B cell (primary cell): ENCODE measurements around the gene P2RX5. TPM values are rescaled to one million over a fixed set of nuclear protein-coding genes. Genes with fewer than 3 reads are reported as not detected.
"Not testable (repeated sequence)": the region's sequence is repeated elsewhere in the genome, so short reads cannot be mapped to it uniquely, and the experiment has no call there.

Experiments used
- ATAC-seq: fragments of 200-7000 bp; cut with Tn5 transposase; one replicate; pipeline ENCODE4 v1.10.0; 2021; ENCODE audit warnings: low read depth, mild to moderate bottlenecking, moderate number of reproducible peaks, moderate library complexity
- CTCF ChIA-PET: fragments of 350-600 bp; sonication (Branson Sonifier 250); formaldehyde crosslinking; loops from one replicate; lab custom pipeline; 2021; ENCODE audit warnings: antibody characterized with exemption, inconsistent platforms; lab: Charles Lee
- POLR2A ChIA-PET: fragments of 350-600 bp; sonication (Branson Sonifier 250); formaldehyde crosslinking; loops from one replicate; lab custom pipeline; 2021; ENCODE audit warnings: antibody characterized with exemption; lab: Charles Lee
- DNase-seq: peaks from one replicate; pipeline ENCODE4 v3.0.0; 2013
- H2AFZ ChIP-seq: 2 replicates; pipeline ENCODE4 v1.6.1; 2012; ENCODE audit warnings: mild to moderate bottlenecking, low read depth, low read length; ENCODE audit not compliant: insufficient read depth, poor library complexity, severe bottlenecking
- H3K27ac ChIP-seq, 2 donors: 1 replicate in 1 of 2; 2 replicates in 1 of 2; pipeline ENCODE4 v1.5.1; 2012 to 2013; ENCODE audit warnings: low read length in 2 of 2, mild to moderate bottlenecking in 2 of 2, moderate library complexity in 1 of 2
- H3K27me3 ChIP-seq, 4 experiments: fragments of 200-600 bp in 1 of 4; sonication (generic) in 1 of 4; replicated peaks in 1 of 4; 1 replicate in 2 of 4; 2 replicates in 2 of 4; pipeline versions ENCODE4 v1.6.1 to v1.7.0; 2013 to 2016; ENCODE audit warnings: low read length in 3 of 4, mild to moderate bottlenecking in 2 of 4, mixed read lengths in 1 of 4, moderate library complexity in 1 of 4; ENCODE audit not compliant: insufficient read depth in 4 of 4, control insufficient read depth in 3 of 4; ENCODE audit errors: control extremely low read depth in 1 of 4
- H3K36me3 ChIP-seq, 2 experiments: replicated peaks in 1 of 2; 1 replicate in 1 of 2; 2 replicates in 1 of 2; pipeline versions ENCODE4 v1.6.1 to v1.7.1; 2013; ENCODE audit warnings: low read length in 1 of 2; ENCODE audit not compliant: insufficient read depth in 2 of 2, control insufficient read depth in 1 of 2; ENCODE audit errors: control extremely low read depth in 1 of 2, extremely low read depth in 1 of 2
- H3K4me1 ChIP-seq, 2 donors: fragments of 200-600 bp in 1 of 2; sonication (generic) in 1 of 2; 1 replicate in 1 of 2; 2 replicates in 1 of 2; pipeline versions ENCODE4 v1.5.1 to v1.6.1; 2013 to 2017; ENCODE audit warnings: low read length in 2 of 2; ENCODE audit not compliant: control insufficient read depth in 2 of 2, insufficient read depth in 2 of 2
- H3K4me2 ChIP-seq: replicated peaks from 2 replicates; pipeline ENCODE3; 2012; ENCODE audit warnings: mild to moderate bottlenecking, low read depth, low read length; ENCODE audit not compliant: poor library complexity, severe bottlenecking
- H3K4me3 ChIP-seq, 5 experiments: fragments of 200-600 bp in 1 of 5; sonication (generic) in 1 of 5; 1 replicate in 3 of 5; 2 replicates in 2 of 5; pipeline versions ENCODE4 v1.5.1 to v1.7.0; 2011 to 2016; ENCODE audit warnings: low read length in 4 of 5, mild to moderate bottlenecking in 4 of 5, low read depth in 2 of 5, control low read depth in 1 of 5, moderate library complexity in 1 of 5; ENCODE audit not compliant: insufficient read depth in 1 of 5; ENCODE audit errors: control extremely low read depth in 1 of 5, extremely low read depth in 1 of 5
- H3K79me2 ChIP-seq: fragments of 200-600 bp; sonication (generic); one replicate; pipeline ENCODE4 v1.6.0; 2016; ENCODE audit warnings: low read length; ENCODE audit not compliant: control insufficient read depth, insufficient read depth
- H3K9ac ChIP-seq: fragments of 200-600 bp; sonication (generic); 2 replicates; pipeline ENCODE4 v1.6.1; 2017; ENCODE audit warnings: mild to moderate bottlenecking, low read length, moderate library complexity
- H3K9me3 ChIP-seq, 3 donors: one replicate each; pipeline versions ENCODE4 v1.6.1 to v1.7.1; 2013; ENCODE audit warnings: low read length in 2 of 3; ENCODE audit not compliant: control insufficient read depth in 2 of 3, insufficient read depth in 1 of 3; ENCODE audit errors: control extremely low read depth in 1 of 3
- H4K20me1 ChIP-seq: 2 replicates; pipeline ENCODE4 v1.6.0; 2012; ENCODE audit warnings: mild to moderate bottlenecking, low read length; ENCODE audit not compliant: insufficient read depth, control insufficient read depth, poor library complexity, severe bottlenecking
- H3K27ac Mint-ChIP-seq: one replicate; pipeline ENCODE4 v1.8.0; 2021; ENCODE audit warnings: mixed read lengths
- H3K27me3 Mint-ChIP-seq: one replicate; pipeline ENCODE4 v1.8.0; 2021; ENCODE audit warnings: mixed read lengths
- H3K4me1 Mint-ChIP-seq: one replicate; pipeline ENCODE4 v1.8.0; 2021; ENCODE audit warnings: mixed read lengths
- H3K4me3 Mint-ChIP-seq: one replicate; pipeline ENCODE4 v1.8.0; 2021; ENCODE audit warnings: mixed read lengths
- H3K9me3 Mint-ChIP-seq: one replicate; pipeline ENCODE4 v1.8.0; 2022; ENCODE audit warnings: mixed read lengths; ENCODE audit not compliant: insufficient read depth
- EZH2 ChIP-seq: IDR thresholded peaks from 2 replicates; pipeline ENCODE4 v1.6.1; 2012; ENCODE audit warnings: borderline replicate concordance, low read depth, mild to moderate bottlenecking, moderate library complexity, low read length; ENCODE audit not compliant: insufficient read depth, poor library complexity, severe bottlenecking
- WGBS: methylation state at CpG from one replicate; pipeline ENCODE4 v1.1.5; 2013; ENCODE audit warnings: missing lambda C conversion rate; ENCODE audit not compliant: insufficient coverage; 5-methylcytosine and 5-hydroxymethylcytosine counted together
- intact Hi-C: fragments of 100-400 bp; cut with micrococcal nuclease; formaldehyde crosslinking; loops from one replicate; pipeline ENCODE4 v1.10.0; 2022
- polyA plus RNA-seq: library from polyadenylated mRNA; depleted of rRNA; stranded (reverse); fragments of >200 nt; gene quantifications from 2 replicates; pipeline ENCODE4 v1.2.3, GENCODE V29; 2012
- total RNA-seq, 2 donors: library from RNA; stranded (reverse); fragments of 120-200 nt in 1 of 2; gene quantifications; 1 replicate in 1 of 2; 2 replicates in 1 of 2; pipeline versions ENCODE4 v1.2.3 to v1.2.4, GENCODE V29; 2013 to 2022
- TF ChIP-seq, protein P1 (sequence below): fragments of 200-600 bp; IDR thresholded peaks from one replicate; pipeline ENCODE4 v1.8.0; 2022; ENCODE audit warnings: antibody characterized with exemption, mild to moderate bottlenecking

The P2RX5 gene
- total and polyA plus RNA-seq, 2 donors (not counting 1 experiment from before 2014, with no cell fraction given): 405 to 745 TPM

DNA sequence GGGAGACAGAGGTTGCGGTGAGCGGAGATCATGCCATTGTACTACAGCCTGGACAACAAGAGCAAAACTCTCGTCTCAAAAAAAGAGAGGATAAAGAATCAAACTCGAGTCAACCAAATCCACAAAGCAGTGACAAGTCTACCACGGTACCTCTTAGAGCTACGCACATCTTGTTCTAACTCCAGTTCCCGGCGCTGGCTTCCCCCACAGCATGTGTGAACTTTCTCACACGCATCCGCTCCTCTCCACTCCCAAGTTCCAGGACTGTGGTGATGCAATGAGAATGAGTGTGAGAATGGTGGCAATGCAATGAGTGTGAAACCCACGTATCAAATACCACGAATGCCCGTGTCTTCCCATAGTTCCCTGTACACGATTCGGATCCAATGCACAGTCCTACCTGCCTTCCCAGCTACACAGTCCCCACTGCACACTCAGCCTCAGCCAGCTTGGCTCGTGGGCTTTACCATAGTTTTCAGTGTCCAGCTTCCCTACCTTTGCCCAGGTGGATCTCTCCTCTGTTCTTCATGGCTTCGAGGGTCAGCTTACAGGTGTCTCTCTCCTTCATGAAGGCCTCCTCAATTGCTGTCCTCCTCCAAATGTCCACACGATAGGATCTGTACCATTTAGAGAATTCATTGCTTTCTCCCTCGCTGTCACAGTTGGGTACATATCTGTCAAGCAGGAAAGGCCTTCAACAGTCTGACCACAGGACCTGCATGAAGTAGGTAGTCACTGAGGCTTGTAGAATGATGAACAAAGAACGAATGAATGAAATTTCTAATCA lies 9.2 kb upstream of the P2RX5 start:
- CTCF ChIA-PET: interaction anchor here (1.1 to 3.0 kb wide), 2 partner anchors 11 to 27 kb away, joined by 3 to 8 read pairs; no protein-coding TSS in a partner anchor
- H3K4me3 Mint-ChIP-seq: no peak overlapping the region
- POLR2A ChIA-PET: interaction anchor here (0.6 to 0.8 kb wide), 2 partner anchors 17 to 20 kb away, joined by 3 to 8 read pairs; no protein-coding TSS in a partner anchor
- peaks cover 45 to 51% of the 10 kb centered on the region in 2 donors for H3K4me1 ChIP-seq
- intact Hi-C loops: no loop called here
- no peak for DNase-seq
- H3K4me2 ChIP-seq: no peak overlapping the region
- peaks cover 10% of the 10 kb centered on the region for H3K79me2 ChIP-seq
- no peaks in the 10 kb centered on the region for H3K9me3 Mint-ChIP-seq
- peaks cover 56% of the 10 kb centered on the region for H3K4me1 Mint-ChIP-seq
- TF ChIP-seq, protein P1, sequence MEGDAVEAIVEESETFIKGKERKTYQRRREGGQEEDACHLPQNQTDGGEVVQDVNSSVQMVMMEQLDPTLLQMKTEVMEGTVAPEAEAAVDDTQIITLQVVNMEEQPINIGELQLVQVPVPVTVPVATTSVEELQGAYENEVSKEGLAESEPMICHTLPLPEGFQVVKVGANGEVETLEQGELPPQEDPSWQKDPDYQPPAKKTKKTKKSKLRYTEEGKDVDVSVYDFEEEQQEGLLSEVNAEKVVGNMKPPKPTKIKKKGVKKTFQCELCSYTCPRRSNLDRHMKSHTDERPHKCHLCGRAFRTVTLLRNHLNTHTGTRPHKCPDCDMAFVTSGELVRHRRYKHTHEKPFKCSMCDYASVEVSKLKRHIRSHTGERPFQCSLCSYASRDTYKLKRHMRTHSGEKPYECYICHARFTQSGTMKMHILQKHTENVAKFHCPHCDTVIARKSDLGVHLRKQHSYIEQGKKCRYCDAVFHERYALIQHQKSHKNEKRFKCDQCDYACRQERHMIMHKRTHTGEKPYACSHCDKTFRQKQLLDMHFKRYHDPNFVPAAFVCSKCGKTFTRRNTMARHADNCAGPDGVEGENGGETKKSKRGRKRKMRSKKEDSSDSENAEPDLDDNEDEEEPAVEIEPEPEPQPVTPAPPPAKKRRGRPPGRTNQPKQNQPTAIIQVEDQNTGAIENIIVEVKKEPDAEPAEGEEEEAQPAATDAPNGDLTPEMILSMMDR: no peak
- no peak for TF ChIP-seq EZH2
- H3K4me3 ChIP-seq: no peak overlapping the region
- H3K9ac ChIP-seq: no peak overlapping the region
- ATAC-seq: no peak
- WGBS: 79% methylated on average over 11 of the region's 20 CpGs
- H4K20me1 ChIP-seq: no peaks in the 10 kb centered on the region
- H3K27ac Mint-ChIP-seq: no peak overlapping the region
- no peaks in the 10 kb centered on the region for H3K27me3 ChIP-seq
- no peak overlapping the region for H3K27ac ChIP-seq
- no peaks in the 10 kb centered on the region for H3K36me3 ChIP-seq
- no peaks in the 10 kb centered on the region for H3K27me3 Mint-ChIP-seq
- no peaks in the 10 kb centered on the region for H3K9me3 ChIP-seq
- no peak overlapping the region for H2AFZ ChIP-seq

DNA sequence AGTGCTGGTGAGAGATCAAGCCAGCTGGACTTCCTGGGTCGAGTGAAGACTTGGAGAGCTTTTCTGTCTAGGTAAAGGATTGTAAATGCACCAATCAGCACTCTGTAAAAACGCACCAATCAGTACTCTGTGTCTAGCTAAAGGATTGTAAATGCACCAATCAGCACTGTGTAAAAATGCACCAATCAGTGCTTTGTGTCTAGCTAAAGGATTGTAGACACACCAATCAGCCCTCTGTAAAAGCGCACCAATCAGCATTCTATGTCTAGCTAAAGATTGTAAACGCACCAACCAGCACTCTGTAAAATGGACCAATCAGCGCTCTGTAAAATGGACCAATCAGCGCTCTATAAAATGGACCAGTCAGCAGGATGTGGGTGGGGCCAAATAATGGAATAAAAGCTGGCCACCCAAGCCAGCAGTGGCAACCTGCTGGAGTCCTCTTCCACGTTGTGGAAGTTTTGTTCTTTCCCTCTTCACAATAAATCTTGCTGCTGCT lies 6.1 kb upstream of the P2RX5 start:
- H3K27ac ChIP-seq, H4K20me1 ChIP-seq, H3K9me3 ChIP-seq, H3K9ac ChIP-seq, H3K27me3 ChIP-seq, ATAC-seq, H3K27me3 Mint-ChIP-seq, H2AFZ ChIP-seq, H3K9me3 Mint-ChIP-seq, H3K4me3 ChIP-seq, DNase-seq, H3K4me3 Mint-ChIP-seq, intact Hi-C loops, H3K36me3 ChIP-seq: not testable (repeated sequence)
- POLR2A ChIA-PET: interaction anchor here (0.6 to 3.2 kb wide), 2 partner anchors 9 to 18 kb away, joined by 5 to 14 read pairs; no protein-coding TSS in a partner anchor
- Histone ChIP-seq H3K4me2 (peak overlapping the region; percentile 30), H3K79me2 (peaks cover 14% of the 10 kb centered on the region), H3K4me1 (peaks cover 34 to 48% of the 10 kb centered on the region in 2 donors)
- CTCF ChIA-PET: interaction anchor here (0.6 to 1.4 kb wide), 5 partner anchors 9 to 396 kb away, joined by 3 to 7 read pairs (median 4); no protein-coding TSS in a partner anchor
- Mint-ChIP-seq H3K4me1 (peaks cover 56% of the 10 kb centered on the region), H3K27ac (peak overlapping the region; percentile 71)
- 98% methylated on average over 4 of the region's 7 CpGs for WGBS
